Renal cortex interstitium (tissue), 11 donors: ENCODE measurements around the gene CPXM2. TPM values are rescaled to one million over a fixed set of nuclear protein-coding genes. Genes with fewer than 3 reads are reported as not detected.

Source experiments
- DNase-seq, 11 donors: peaks; one replicate each; pipeline ENCODE4 v3.0.0-alpha.2; 2013; ENCODE audit warnings: low read depth in 9 of 11, low spot score in 4 of 11; ENCODE audit errors: extremely low read depth in 1 of 11
- polyA plus RNA-seq, 3 donors: library from polyadenylated mRNA; unstranded; fragments of 120-200 nt; gene quantifications; one replicate each; pipeline ENCODE4 v1.2.1, GENCODE V29; 2013; ENCODE audit not compliant: insufficient read length in 3 of 3

Gene CPXM2
- polyA plus RNA-seq, 3 donors = 3.7 to 7.4 (median 5.6) TPM

DNA sequence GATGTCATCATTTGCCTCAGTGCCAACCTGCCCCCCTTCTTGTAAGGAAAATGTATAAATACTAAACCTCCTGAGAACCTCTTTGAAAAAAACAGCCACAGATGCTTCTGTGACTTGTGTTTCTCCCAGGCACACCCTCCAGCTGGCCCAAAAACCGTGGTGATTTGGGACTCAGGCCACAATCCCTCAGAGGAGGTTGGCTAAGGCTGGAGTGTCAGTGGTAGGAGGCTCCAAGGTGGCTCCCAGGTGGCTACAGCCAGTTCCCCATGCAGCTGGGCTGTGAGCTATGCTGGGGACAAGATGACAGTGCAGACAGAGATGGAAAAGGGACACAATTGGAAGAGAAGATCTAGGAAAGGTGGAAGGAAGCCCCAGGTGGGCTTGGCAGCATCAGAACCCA, 104.7 kb downstream of the CPXM2 start:
- no peak for DNase-seq

DNA sequence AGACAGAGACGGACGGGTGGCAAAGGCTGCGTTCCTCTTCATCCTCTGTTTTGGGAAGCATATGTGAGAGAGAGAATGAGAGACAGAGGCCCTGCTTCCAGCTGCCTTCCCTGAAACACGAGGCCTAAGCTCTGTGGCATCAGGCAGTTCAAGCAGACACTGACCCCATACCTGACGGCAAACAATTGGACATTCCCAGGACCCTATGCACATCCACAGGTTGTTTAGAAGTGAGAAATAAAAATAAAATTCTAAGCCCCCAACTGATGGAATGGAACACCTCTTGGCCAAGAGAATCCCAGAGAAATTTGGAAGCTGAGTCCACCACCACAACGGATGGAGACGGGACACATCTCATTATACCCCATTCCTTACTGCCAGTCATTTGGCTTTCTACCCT, 105.3 kb downstream of the CPXM2 start:
- no peak for DNase-seq

DNA sequence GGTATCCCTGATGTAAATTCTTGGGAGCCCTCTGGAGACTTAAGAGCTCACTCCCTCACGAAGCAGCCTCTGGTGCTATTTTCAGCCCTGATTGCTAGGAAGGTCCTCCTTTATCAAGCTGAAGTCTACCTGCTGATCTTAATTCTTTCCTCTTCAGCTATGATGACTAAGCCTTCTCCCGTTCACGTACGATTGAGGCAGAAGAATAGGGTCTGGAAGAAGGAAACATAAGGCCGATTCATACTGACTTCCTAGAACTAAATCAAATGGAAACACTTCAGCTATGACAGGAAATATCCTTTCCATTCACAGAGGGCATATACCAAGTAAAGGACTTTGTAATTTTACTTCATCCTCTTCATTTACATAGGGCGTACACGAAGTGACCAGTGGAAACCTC, 107.0 kb downstream of the CPXM2 start:
- DNase-seq = no peak

DNA sequence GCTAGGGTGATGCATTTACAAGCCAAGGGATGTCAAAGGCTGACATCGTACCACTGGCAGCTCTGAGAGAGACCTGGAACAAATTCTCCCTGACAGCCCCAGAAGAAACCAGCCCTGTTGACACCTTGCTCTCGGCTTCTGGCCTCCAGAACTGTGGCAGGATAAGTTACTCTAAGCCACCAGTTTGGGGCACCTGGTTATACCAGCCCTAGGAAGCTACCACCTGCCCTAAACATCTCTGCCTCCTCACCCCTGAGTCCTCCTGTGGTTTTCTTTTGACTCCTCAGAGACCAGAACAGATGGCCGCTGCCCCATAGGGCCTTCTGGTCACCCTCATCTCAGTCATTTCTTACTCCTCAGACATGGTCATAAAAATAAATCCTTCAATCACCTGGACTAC, 107.4 kb downstream of the CPXM2 start:
- no peak for DNase-seq

DNA sequence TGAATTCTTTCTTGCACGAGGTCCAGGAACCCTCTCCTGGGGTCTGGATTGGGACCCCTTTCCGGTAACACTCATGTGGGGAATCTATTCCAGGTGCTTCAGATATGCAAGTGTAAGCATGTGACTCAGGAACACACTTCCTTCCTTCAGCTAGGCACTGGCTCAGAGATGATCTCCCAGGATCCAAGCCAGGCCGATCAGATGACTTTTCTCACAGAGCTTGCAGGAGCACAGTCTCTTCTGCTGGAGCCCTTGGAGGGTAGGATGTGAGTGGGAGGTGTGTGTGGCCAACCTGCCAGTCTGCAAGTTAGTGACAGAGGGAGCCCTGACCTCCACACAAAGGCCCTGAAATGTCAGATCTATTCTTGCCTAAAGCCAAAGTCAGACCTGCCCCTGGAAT, 108.3 kb downstream of the CPXM2 start:
- no peak for DNase-seq

DNA sequence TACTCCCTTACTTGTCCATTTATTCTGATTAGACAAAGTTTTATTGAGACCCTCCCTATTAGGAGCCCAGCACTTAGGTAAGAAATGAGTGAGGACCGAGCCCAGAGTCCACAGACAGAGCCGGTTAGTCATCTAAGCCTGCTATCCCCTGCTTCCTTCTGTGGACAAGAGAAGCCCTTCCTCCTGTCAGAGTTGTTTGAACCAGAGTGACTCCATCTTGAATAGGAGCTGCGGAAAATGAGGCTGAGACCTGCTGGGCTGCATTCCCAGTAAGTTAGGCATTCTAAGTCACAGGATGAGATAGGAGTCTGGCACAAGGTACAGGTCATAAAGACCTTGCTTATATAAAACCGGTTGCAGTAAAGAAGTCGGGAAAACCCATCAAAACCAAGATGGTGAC, 109.1 kb downstream of the CPXM2 start:
- no peak for DNase-seq

DNA sequence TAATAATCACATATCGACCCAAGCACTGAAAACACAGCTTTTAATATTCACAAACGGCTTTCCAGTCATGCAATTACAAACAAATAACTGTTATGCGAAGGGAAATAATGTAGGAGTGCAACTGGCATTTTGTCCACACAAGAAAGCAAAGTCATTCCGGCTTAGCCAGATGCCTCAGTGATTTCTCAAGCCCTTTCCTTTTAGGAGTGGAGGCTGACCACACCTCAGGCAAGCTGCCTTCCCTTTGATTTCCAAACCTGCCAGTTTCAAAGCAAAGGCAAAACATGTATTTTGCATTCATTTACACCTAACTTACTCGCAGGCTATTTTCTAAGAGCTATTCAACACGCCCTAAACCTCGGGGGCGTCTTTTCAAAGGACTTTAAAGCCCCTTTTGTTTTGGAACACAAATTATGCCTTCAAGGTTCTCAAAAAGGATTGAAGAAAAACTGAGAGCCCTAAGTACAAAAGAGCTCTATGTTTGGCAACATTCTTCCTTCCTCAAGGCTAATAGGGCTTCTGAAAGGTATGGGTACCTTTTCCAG, 109.6 kb downstream of the CPXM2 start:
- DNase-seq = no peak

DNA sequence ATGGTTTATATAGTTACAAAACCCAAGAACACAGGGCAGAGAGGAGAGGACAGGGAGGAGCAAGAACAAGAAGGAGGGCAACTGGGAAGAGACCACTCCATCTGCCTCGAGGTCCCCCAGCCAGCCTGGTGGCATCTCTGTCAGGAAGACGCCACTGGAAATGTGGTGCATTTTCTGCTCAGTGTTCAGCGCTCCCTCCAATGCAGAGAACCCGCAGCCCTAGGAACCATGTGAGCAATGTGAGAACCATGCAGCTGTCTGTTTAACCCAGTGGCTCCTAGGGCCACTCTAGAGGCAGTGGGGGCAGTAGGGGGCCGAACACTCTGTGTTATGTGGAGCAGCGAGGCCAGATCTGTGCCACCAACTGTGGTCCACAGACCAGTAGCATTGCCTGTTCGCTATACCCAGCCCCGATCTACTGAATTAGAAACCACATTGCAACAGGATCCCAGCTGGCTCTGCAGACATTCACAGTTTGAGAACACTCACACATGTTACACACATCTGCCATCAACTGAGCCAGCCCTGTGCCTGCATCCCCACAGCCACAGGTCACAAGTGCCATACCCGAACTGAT, 110.2 kb downstream of the CPXM2 start:
- no peak for DNase-seq

DNA sequence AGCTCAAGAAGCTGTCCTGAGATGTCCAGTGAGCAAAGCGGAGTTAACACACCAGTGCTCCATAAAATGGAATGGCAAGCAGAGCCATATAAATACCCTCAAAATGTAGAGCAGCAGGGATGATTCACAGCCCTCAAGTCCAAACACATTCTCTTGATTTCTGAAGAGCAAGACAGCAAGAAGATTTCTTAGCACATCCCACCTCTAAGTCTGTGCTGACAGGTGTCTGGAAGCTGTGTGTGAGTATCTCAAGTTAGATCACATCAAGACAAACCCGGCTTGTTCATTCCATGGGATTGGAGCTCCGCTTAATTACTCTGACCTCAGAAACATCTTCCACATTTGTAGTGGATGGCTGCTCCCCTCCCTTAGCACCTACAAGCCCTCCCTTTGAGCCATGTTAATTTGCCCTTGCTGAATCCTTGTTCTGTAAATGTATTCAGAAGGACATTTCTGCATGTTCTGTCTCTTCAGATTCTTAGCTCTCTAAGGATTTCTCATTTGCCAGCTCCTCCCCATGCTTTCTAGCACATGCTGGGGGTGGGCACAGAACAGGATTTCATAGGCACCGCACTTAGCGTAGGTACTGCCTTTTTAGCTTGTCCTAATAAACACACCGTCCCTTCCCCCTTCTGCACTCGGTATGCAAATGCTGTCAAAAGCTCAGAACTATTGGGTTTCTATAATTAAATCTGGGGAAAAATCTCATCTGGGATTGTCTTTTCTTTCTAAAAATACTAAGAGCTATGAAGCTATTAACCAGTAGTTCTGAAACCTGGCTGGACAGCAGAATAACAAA, 112.7 kb downstream of the CPXM2 start:
- DNase-seq = no peak

DNA sequence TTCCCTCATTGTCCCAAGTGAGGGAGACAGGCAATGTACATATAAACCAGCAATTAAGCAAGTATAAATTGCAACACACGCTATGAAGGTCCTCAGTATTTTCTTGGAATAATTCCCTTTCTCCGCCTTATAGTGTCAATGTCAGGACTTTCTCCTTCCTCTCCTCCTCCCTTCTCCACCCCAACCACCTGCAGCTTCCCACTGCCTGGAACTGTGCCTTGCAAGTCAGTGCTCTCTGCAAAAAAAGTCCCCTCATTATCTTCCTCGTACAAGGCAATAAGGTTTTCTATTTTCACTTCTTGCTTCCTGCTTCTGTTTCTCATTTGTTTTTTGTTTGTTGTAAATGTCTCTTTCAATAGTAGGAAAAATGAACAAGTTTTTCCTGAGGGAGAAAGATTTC, 113.7 kb downstream of the CPXM2 start:
- DNase-seq = no peak

DNA sequence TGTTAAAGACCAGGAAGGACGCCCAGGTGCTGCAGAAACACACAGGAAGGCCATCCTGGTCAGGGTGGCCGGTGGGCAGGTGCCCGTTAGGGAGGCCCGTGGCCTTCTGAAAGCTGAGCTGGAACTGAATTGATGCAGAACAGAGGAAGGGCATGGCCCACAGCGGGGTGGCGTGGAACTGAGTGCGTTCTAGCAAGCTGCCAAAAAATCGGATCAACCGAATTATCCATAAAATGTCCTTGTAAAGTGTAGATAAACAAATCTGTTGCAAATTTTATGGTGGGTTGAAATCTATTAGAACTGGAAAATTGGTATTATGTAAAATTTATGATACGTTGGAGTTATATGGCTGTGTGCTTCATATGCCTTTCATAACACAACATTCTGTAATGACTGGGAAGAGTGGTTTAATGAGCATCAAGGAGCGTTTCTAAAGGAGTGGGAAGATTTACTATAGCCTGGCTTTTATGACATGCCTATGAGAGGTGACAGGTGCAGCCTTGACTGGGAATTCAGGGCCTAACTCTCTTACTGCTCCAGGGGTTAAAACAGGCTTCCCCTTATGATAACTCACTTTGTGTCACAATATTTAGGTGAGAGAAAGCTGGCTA, 117.4 kb downstream of the CPXM2 start:
- no peak for DNase-seq

DNA sequence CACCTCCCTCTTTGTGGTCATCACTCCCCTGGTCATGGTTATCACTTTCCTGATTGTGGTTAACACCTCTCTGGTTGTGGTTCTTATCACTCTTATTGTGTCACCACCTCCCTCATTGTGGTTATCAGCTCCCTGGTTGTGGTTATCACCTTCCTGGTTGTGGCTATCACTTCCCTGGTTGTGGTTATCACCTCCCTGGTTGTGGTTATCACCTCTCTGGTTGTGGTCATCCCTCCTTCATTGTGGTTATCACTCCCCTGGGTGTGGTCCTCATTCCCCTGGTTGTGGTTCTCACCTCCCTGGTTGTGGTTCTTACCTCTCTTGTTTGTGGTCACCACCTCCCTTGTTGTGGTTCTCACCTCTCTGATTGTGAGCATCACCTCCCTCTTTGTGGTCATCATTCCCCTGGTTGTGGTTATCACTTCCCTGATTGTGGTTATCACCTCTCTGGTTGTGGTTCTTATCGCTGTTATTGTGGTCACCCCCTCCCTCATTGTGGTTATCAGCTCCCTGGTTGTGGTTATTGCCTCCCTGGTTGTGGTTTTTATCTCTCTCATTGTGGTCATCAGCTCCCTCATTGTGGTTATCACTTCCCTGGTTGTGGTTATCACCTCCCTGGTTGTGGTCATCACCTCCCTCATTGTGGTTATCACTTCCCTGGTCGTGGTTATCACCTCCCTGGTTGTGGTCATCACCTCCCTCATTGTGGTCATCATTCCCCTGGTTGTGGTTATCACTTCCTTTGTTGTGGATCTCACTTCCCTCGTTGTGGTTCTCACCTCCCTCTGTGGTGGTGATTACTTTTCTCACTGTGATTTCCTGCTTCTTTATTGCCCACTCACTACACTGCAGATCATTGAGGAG, 118.7 kb downstream of the CPXM2 start:
- DNase-seq = no peak

DNA sequence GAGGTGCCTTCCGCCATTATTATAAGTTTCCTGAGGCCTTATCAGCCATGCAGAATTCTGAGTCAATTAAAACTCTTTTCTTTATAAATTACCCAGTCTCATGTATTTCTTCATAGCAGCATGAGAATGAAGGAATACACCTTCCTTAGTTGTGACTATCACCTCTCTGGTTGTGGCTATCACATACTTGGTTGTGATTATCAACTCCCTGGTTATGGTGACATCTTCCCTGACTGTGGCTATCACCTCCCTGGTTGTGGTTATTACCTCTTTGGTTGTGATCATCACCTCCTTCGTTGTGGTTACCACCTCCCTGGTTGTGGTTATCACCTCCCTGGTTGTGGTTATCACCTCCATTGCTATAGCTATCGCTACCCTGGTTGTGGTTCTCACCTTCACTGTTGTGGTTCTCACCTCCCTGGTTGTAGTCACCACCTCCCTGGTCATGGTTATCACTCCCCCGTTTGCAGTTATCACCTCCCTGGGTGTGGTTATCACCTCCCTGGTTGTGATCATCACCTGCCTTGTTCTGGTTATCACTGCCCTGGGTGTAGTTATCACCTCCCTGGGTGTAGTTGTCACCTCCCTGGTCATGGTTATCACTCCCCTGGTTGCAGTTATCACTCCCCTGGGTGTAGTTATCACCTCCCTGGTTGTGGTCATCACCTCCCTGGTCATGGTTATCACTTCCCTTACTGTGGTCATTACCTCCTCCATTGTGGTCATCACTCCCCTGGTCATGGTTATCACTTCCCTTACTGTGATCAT, 119.5 kb downstream of the CPXM2 start:
- no peak for DNase-seq

DNA sequence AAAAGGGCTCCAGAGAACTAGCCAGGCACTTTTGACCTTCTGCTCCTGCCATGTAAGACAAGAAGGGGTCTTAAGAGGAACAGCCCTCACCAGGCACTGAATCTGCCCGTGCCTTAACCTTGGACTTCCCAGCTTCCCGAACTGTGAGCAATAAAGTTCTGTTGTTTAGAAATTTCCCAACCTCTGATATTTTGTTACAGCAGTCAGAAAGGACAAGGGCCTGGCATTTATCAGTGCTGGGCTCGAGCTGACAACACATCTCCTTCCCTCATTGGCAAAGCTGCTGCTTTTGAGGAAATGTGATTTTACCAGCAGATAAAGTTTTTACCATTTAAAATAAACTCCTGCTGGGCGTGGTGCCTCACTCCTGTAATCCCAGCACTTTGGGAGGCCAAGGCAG, 122.0 kb downstream of the CPXM2 start:
- no peak for DNase-seq

DNA sequence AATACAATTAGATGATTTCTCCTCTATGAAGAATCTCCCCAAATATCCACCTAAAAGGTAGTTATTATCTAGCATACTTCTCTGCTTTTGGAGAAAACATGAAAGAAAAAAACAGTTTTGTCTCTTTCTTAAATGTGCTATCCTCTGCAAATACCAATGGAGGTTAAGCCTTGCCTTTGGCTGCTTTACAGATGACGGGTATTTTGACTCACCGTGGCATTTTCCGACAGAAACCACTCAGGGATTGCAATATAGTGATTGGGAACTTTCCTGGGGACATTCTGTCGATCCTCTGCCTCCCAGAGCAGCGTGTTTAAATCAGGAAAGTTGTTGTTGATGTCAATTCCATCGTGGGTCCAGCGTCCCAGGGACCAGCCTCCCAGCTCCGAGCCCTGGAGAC, 124.8 kb downstream of the CPXM2 start:
- no peak for DNase-seq

DNA sequence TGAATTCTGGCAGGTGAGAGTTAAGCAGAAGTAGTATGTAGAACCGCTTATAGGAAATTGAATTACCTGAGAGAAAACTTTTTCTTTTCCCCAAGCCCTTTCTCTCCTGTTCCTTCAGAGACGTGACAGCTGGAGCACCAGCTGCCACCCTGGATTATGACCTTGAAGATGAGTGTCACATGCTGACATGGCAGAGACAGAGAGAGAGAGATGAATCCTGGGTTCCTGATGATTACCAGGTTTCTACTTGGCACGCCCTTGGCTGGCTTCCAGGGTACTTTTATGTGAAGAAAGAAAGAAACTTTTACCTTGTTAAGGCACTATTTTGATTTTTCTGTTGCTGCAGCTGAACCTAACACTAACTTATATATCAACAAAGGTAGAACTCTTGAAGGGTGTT, 125.6 kb downstream of the CPXM2 start:
- no peak for DNase-seq

DNA sequence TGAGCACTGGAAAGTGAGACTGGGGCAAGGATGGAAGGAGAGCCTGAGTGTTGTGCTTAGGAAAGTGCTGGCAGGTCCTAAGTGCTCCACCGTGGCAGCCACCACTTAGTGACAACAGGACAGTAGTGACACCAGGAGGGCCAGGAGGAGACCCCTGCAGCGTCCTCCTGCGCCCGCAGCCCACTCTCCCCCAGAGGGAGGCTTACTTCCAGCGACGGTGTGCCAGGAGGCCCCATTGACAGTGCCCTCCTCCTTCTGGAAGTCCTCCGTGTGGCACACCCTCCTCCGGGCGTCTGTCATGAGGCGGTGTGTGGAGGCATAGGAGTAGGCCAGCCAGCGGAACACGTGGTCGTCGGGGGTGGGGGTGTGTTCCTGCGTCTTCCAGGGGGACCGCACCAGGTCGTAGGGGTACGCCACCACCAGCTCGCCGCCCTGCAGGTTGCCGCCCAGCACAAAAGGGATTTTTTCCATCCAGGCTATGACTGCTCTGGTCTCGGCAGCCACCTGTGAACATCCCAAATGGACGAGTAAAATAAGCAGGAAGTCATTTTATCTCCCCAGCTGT, 129.9 kb downstream of the CPXM2 start:
- DNase-seq = no peak

DNA sequence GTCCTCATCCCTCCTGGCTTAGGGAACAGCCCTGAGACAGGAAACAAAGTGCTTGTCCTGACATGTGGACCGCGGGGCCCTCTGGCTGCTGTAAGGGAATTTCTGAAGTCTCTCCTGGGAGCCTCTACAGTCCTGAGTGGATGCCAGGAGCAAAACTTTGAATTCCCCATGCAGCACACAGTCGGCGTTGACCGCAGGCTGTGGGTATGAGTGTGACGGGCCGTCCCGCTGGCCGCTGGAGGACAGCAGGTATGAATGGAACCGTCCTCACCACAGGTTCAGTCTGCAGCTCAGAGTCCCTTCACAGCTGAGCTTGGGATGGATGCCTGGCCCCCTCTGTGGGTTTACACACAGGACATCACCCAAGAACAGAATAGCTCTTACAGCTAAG, 130.6 kb downstream of the CPXM2 start:
- DNase-seq = no peak
